GM18858 (cell line): Measurements from ENCODE around the gene NOP9.

Source experiments
- ATAC-seq: cut with Tn5 transposase; IDR thresholded peaks from one replicate; pipeline ENCODE4 v1.9.1; 2021; ENCODE audit not compliant: unreplicated experiment

The NOP9 gene

DNA sequence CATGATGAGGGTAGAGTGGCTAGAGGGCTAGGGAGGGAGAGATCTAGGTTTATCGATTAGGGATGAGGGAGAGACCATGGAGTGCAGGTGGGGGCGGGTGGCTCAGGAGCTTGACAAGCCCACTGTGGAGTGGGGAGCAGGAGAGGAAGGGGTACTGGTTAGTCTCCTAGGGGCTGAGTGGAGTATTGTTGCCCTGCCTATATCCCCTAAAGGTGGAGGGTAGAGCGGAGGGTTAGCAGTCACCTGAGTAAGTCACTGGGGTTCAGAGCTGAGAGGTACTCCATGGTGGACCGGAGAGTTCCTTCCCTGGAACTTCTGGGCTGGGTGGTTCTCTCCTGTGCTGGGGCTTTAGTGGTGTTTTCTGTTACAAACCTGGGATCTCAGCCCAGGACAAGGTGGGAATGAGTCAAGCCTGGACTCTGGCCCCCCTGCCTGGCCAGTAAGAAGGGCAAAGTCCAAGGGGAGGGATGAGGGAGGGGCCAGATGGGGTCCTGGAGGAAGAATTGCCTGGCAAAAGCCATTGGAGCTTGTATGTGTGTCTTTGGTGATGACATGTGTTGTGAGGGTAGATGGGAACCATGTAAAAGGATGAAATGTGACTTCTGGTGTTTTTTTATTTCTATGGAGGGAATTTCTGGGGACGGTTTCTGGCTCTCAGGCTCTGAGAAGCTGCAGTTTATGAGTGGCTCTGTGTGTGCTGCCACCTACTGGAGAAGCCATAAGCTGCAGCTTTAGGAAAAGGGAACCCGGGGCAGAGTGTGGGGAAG, 8.1 kb downstream of the NOP9 start, which contains the start of gene CIDEB:
CIDEB (minus strand) TSS at position 403 of the 767 bp plus-strand sequence; CDS start at position 284, 119 bp downstream.
- no peak for ATAC-seq

DNA sequence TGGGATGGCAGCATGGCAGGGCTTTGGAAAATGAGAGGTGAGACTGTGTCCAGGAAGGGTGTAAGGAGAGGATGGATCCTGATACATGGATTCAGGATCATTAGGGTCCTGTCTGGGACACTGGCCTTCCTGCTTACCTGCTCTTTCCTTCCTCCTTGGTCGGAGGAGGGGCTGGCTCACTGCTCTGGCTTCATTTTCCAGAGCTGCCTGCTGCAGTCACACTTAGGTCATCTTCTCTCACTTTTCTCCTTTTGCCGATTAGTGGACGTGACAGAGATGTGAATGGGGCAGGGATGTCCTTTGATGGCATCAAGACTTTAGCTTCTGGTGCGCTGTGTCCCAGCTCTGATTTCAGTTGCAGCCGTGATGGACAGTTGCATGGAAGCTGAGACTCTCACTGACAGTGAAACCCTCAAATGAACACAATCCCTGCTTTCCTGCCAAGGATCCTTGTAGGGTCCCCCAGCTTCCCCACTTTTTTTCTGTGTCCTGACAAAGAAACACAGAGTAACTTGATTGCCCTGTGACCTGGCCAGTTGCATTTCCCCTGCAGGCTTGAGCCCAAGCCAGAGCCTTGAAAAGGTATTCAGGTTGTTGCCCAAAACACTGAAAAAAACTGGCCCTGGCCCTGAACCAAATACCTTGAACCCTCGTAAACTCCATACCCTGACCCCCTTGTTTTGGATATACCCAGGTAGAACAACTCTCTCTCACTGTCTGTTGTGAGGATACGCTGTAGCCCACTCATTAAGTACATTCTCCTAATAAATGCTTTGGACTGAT, 8.9 kb downstream of the NOP9 start:
- ATAC-seq: no peak

DNA sequence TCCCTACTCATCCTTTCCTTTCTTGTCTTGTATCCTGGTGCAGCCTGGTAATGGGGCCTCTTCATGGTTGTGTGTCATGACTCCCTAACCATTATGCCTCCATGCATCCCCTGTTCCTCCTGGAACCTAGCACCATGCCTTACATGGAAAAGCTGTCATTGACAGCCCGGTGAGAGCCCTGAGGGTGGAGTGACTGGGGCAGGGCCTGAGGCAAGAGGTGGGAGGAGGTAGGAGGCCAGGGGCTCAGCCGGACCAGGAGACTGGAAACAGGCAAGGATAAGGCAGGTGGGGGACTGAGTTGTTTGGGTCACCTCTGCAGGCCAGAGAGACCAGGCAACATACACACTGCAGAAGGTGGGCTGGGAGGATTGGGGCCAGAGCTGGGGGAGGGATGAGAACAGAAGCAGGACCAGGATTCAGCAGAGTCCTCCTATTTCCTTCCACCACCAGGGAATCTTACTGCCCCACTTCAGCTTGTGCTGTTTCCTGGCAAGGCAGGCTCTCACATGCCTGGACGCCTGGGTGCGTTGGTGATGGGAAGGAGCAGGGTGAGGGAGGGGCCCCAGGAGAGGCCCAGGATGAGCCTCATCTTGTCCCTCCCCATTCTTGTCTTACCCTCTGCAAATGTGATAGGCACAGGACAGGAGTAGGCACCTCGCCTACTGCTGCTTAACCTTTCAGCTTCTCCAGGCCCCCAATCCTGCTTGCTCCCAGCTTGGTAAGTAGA, 10.1 kb downstream of the NOP9 start, which contains the start of gene LTB4R2:
LTB4R2 (plus strand) TSS at position 603 of the 727 bp plus-strand sequence. CDS start 525 bp downstream, outside the sequence.
- no peak for ATAC-seq

DNA sequence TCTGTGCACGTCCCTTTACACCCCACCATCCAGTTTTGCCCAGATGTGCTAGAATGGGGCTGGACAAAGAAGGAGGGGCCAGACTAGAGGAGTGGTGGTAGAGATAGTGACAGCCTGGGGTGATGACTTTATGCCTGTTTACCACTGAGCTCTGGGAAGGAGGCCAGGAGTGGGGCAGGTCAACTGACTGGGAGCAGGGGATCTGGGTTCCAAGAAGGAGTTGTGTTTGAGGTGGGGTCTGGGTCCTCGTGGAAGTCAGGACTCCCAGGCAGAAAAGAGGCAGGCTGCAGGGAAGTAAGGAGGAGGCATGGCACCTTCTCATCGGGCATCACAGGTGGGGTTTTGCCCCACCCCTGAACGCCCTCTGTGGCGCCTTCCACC, 10.6 kb downstream of the NOP9 start:
- no peak for ATAC-seq

DNA sequence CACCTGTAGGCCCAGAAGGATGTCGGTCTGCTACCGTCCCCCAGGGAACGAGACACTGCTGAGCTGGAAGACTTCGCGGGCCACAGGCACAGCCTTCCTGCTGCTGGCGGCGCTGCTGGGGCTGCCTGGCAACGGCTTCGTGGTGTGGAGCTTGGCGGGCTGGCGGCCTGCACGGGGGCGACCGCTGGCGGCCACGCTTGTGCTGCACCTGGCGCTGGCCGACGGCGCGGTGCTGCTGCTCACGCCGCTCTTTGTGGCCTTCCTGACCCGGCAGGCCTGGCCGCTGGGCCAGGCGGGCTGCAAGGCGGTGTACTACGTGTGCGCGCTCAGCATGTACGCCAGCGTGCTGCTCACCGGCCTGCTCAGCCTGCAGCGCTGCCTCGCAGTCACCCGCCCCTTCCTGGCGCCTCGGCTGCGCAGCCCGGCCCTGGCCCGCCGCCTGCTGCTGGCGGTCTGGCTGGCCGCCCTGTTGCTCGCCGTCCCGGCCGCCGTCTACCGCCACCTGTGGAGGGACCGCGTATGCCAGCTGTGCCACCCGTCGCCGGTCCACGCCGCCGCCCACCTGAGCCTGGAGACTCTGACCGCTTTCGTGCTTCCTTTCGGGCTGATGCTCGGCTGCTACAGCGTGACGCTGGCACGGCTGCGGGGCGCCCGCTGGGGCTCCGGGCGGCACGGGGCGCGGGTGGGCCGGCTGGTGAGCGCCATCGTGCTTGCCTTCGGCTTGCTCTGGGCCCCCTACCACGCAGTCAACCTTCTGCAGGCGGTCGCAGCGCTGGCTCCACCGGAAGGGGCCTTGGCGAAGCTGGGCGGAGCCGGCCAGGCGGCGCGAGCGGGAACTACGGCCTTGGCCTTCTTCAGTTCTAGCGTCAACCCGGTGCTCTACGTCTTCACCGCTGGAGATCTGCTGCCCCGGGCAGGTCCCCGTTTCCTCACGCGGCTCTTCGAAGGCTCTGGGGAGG, 11.3 kb downstream of the NOP9 start, which contains the start of gene LTB4R:
LTB4R (plus strand) TSS at position 857 of the 959 bp plus-strand sequence. CDS start 4,150 bp downstream, outside the sequence.
- peak; percentile 55 for ATAC-seq

DNA sequence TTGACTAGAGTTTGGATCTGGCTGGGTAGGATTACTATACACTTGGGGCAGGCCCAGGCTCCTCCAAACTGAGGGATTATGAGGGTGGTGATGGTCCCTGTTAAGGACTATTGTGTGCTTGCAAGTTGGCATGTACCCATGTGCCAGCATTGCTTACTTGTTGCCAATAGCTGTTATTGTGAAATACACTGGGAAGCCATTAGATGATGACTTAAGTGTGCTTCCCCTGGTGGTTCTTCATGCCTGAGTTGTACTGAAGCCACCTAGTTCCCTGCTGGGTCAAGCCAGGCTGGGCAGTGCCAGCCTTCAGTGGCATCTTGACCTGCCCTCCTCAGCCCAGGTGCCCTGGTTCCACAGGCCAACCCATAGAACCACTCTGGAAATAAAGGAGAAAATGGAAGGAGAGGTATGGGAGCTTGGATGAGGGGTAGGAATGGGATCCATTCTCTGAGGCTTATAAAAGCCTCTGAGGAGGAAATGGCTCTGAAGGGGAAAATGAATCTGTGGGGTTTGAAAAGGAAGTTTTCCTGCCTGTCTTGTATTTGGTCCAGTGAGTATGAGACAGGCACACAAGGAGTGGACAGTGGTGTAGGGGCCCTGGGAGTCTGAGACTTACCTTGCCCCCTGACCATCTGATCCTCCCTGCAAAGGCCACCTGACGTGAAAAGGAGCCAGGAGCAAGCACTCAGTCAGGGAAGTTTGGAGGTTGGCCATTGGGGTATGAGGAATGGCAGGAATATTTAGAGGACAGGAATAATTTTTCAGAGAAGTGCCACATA, 12.4 kb downstream of the NOP9 start:
- no peak for ATAC-seq

DNA sequence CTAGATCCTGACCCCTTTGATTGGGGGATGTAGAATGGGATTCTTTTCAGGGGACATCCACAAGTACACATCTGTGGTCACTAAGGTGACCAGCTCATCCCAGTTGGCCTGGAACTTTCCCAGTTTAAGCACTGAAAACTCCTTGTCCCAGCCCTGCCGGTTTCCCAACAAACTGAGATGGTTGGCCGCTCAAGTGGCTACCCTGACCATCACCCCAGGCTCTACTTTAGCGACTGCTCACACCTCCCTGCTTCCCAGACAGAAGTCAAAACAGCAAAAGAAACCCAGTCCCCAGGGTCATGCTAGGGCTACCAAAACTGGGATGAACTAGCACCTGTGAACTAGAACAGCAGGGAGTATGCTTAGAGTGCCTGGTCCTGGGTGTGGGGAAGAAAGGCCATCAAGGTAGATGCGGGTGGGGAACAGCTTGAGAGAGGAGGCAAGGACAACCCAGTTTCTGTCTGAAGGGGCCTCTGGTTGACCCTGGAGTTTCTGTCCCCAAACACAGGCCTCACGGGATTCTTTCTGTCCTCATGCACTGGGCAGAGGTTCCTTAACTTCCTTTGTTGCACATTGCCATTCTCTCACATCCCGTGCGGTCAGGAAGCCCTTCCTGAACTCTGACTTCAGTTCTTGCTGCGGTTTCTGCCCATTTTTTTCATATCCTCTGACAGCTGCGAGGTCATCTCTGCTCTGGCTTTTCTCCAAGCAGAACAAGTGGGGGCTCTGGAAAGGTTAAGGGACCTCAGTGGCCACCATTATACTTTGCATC, 13.3 kb downstream of the NOP9 start:
- ATAC-seq: no peak

DNA sequence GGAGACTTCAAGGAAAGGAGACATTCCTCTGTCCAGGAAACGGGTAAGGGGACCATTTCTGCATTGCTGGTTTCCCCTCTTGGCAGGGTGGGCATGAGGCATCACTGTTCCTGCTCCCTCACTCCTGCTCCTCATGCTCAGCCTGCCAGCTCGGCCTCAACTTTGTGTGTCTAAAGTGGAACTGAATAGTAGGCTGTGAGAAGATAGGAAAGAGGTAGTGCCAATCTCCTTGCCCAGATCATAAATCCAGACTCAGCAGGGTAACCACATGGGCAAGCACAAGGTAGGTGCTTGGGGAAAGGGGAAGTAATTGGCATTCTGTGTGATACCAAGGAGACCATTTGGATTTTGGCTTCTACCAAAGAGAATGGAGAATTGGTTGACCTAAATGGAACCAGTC, 14.3 kb downstream of the NOP9 start:
- no peak for ATAC-seq

DNA sequence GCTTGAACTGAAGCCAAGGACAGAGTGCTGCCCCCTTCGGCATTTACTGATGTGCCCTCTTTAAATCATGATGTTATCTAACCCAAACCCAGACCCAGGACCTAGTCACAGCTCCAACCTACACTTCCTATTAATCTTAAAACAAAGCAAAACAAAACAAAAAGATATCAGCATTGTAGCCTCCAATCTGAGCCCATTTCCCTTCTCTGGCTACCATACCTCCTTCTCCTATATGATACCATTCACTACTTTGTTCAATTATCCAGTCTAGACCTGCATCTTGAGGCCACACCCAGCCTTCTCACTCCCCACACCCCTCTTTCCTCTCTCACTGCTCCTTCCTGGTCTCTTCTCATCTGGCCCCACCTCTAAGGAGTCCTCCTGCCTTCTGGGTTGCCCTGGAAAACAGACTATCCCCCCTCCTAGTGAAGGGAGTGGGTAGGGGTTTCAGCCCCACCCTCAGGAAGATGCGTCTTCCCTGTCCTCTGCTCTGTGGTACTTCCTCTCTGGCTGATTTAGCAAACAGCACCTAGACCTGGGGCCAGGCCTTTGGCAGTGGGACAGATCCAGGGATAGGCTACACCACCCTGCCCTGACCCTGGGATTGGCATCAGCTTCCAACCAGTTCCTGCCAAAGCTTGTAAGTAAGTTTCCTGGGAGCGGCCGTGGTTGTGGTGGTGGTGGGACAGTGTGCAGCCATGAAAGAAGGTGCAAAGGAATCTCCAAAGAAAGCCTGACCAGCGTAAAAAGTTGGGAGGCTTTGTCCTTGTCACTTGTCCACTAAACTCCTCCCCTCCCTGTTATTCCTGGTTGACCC, 14.9 kb downstream of the NOP9 start:
- ATAC-seq: no peak

DNA sequence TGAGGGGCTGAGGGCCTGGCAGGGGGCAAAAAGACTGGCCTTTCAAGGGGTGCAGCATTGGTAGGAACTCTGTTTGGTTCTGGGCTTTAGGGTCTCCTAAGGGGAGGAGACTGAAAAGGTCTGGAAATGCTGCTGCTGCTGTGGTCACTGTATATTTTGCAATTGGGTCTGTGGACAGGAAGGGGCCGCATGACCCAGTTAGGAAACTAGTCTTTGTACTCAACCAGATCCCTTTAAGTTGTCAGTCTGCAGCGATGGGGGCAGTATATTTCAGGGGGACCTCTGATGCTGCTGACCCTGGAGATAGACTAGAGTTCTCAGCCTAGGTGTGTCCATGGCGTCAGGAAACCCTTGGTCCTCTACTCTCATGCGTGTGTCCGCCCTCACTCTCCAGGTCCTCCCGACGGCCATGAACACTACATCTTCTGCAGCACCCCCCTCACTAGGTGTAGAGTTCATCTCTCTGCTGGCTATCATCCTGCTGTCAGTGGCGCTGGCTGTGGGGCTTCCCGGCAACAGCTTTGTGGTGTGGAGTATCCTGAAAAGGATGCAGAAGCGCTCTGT, 15.7 kb downstream of the NOP9 start:
- ATAC-seq: no peak

DNA sequence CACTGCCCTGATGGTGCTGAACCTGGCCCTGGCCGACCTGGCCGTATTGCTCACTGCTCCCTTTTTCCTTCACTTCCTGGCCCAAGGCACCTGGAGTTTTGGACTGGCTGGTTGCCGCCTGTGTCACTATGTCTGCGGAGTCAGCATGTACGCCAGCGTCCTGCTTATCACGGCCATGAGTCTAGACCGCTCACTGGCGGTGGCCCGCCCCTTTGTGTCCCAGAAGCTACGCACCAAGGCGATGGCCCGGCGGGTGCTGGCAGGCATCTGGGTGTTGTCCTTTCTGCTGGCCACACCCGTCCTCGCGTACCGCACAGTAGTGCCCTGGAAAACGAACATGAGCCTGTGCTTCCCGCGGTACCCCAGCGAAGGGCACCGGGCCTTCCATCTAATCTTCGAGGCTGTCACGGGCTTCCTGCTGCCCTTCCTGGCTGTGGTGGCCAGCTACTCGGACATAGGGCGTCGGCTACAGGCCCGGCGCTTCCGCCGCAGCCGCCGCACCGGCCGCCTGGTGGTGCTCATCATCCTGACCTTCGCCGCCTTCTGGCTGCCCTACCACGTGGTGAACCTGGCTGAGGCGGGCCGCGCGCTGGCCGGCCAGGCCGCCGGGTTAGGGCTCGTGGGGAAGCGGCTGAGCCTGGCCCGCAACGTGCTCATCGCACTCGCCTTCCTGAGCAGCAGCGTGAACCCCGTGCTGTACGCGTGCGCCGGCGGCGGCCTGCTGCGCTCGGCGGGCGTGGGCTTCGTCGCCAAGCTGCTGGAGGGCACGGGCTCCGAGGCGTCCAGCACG, 16.4 kb downstream of the NOP9 start:
- no peak for ATAC-seq

DNA sequence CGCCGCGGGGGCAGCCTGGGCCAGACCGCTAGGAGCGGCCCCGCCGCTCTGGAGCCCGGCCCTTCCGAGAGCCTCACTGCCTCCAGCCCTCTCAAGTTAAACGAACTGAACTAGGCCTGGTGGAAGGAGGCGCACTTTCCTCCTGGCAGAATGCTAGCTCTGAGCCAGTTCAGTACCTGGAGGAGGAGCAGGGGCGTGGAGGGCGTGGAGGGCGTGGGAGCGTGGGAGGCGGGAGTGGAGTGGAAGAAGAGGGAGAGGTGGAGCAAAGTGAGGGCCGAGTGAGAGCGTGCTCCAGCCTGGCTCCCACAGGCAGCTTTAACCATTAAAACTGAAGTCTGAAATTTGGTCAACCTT, 16.9 kb downstream of the NOP9 start:
- no peak for ATAC-seq

DNA sequence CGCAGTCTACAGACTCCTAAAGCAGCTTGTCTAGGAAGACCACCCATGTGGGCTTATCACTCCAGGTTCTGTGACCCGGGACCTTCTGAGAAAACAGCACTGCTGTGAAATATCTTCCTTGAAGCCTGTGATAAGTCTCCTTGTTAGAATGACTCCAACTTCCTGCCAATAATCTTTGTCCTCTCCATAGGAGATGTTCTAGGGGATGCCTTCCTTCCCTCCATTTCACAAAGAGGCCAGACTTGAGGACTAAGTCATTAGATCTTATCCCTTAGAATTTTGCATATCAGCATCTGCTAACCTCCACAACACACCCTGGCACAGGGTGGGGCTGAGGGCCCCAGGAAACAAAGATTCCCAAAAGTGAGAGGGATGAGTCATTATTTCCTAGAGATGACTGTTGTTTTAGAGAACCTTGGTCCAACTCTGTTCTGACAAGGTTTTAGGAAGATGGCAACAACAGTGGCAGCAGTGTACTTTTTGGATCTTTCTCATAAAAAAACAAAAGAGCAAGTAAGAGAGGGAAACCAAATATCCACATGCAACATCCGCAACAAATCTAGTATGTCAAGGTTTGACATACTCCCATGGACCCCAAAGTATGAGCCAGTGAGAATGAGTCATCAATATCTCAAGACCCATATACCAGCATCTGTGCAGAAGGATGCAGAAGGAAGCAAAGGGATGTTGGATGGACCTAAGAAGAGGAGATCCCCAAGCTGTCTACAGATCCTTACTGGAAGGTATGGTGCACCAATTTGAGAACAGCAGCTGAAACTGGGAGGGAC, 17.7 kb downstream of the NOP9 start:
- ATAC-seq: no peak

DNA sequence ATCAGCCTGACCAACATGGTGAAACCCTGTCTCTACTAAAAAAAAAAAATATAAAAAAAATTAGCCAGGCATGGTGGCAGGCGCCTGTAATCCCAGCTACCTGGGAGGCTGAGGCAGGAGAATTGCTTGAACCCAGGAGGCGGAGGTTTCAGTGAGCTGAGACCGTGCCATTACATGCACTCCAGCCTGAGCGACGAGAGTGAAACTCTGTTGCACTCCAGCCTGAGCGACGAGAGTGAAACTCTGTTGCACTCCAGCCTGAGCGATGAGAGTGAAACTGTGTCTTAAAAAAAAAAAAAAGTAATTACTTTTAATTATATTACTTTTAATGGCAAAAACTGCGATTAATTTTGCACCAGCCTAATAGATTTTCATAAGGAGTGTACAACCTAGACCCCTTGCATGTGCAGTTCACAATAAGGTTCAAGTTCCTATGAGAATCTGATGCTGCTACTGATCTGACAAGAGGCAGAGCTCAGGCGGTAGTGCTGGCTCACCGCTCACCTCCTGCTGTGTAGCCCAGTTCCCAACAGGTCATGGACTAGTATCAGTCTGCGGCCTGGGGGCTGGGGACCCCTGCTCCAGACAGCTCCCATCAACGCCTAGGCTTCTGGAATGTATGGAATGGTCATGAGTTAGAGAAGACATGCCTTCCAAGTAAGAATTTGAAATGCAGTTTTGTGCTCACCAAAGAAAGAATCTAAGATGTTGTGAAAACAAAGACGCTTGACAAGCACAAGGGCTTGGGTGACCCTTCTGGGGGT, 21.7 kb downstream of the NOP9 start:
- ATAC-seq: no peak

DNA sequence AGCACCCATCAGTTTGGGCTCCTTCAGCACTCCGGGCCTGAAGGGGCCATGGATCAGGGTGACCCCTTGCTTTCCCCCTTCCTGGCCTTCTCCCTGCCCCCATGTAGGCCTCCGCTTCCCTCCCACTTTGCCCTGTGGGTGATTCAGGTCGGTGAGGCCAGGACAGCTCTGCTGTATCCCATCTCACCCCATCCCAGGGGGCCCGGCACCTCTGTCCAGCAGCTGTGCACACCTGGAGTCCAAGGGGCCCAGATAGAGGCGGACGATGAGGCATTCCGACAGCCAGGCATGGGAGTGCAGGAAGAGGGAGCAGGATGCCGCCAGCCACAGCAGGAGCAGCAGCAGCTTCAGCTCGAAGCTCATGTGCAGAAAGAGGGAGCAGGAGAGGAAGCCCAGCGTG, 23.0 kb downstream of the NOP9 start:
- no peak for ATAC-seq
